Activated effector memory CD4-positive, alpha-beta T cell treated with Interleukin-2 at 50 U/mL for 16 hours (primary cell): ENCODE measurements around the gene CLIP3.
A peak's percentile ranks its signal among the peaks of the same experiment; 100 is the strongest.
"Not testable (repeated sequence)": the region's sequence is repeated elsewhere in the genome, so short reads cannot be mapped to it uniquely, and the experiment has no call there.

Source experiments
- DNase-seq: peaks from one replicate; pipeline ENCODE4 v3.0.0-alpha.2; 2020

CLIP3 gene, protein sequence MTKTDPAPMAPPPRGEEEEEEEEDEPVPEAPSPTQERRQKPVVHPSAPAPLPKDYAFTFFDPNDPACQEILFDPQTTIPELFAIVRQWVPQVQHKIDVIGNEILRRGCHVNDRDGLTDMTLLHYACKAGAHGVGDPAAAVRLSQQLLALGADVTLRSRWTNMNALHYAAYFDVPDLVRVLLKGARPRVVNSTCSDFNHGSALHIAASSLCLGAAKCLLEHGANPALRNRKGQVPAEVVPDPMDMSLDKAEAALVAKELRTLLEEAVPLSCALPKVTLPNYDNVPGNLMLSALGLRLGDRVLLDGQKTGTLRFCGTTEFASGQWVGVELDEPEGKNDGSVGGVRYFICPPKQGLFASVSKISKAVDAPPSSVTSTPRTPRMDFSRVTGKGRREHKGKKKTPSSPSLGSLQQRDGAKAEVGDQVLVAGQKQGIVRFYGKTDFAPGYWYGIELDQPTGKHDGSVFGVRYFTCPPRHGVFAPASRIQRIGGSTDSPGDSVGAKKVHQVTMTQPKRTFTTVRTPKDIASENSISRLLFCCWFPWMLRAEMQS

DNA sequence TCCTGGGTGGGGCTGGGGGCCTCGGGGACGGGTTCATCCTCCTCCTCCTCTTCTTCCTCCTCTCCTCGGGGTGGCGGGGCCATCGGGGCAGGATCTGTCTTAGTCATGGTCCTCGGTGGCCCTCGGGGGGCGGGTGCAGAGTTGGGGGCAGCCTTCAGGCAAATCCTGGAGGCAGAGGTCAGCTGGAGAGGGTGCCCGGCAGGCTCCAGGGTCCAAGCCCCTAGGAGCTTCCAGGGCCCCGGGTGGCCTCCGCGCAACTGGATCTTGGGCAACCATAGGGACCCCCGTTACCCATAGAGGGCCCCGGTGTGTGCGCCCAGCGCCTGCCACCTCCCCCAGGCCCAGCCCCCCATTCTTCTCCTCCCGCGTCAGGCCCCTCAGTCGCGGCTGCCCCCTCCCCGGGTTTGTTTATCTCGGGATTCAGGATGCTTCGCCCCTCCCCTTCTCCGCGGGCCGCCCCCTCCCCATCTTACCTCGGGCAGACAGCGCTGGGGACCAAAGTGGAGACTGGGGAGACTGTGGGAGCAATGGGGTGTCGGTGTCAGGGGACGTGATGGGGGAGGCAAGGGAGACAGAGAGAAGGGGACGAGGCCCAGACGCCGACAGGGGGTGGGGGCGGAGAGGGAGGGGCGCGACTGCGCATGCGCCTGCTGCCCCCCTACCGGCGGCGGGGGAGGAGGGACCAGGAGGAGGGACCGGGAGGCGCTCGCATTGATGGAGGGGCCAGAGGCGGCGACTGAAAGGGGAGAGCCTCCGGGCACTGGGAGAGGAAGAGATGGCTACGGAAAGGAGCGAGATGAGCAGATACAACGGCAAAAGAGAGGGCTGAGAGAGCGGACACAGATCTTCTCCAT, at the start of gene CLIP3:
Gene CLIP3, minus strand, starts transcription at position 623 of the 854 bp plus-strand sequence. Its CDS starts 516 bp downstream, at position 107.
- DNase-seq, result no peak

DNA sequence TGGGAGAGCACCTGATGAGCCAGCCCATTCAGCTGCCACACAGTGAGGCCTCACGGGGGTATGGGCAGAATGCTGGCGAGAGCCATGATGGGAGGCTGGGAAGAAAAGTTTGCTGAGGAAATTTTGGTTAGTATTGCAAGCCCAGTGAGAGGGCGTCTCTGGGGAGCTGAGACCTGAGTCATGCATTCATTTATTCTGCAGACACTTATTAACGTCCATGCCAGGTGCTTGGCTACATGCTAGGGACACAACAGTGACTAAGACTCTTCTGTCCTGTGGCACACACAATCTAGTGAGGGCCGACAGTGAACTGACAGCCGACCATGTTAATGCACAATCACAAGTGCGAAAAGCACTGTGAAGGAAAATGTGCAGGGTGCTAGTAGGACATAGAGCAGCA, 49.2 kb upstream of the CLIP3 start:
- no peak for DNase-seq

- DNase-seq, result no peak
These were observed 48.7 kb upstream of the CLIP3 start for GRCh38 chr19:36081385-36081784.

GRCh38 chr19:36079389-36079945, 46.8 kb upstream of the CLIP3 start:
- no peak for DNase-seq

DNA sequence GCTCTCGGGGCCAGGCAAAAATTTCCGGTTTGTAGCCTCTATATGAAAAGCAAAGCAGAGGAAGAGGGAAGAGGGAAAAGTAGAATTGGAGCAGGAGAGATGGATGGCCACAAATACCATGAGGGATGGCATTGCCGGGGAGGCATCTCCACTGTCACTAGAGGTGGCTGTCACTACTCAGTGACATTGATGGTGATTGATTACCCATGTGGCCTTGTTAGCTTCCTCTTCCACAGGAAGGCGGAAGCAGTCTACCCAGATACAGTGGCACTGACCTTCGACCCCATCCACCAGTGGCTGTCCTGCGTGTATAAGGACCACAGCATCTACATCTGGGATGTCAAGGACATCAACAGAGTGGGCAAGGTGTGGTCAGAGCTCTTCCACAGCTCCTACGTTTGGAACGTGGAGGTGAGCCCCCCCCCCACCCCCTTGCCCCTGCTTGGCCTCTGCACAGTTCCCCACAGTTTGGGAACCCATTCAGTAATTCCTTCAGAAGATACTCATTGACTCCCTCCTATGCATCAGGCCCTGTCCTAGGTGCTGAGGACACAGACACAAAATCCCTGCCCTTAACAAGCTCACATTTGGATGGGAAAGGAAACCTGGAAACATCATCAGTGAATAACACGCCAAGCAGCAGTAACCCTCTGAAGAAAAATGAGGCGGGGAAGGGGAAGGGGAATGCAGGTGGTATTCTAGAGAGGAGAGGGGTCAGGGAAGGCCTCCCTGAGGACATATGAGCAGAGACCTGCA, 40.6 kb upstream of the CLIP3 start:
- DNase-seq, result no peak

DNA sequence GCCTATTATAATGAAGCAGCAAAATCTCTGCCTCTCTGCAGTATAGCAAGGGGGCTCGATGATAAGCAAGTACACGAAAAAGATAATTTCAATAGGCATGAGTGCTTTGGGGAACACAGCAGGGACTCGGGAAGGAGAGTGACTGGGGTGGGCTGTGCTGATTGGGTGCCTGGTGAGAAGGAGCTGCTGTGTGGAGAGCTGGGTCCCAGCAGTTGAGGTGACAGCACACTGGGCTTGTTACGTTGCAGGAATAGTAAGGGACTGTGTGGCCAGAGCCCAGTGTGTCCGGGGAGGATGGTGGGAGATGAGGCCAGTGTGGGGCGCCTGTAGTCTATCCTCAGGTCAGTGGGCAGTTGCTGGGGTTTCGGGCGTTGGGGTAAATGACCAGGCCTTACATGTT, 39.4 kb upstream of the CLIP3 start:
- no peak for DNase-seq

- DNase-seq, result not testable (repeated sequence)
These were observed 36.3 kb upstream of the CLIP3 start for GRCh38 chr19:36068810-36069499.

DNA sequence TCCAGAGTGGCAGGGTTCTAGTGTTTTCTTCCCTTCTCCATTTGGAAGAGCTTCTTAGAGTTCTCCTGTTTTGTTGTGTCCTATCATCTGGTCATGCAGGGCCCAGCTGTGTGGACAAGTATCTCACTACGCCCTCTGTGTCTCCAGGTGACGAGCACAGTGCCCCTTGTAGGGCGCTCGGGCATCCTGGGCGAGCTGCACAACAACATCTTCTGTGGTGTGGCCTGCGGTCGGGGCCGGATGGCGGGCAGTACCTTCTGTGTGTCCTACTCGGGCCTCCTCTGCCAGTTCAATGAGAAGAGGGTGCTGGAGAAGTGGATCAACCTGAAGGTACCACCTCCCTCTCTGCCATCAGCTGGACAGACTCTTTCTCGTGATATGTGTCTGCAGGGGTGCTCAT, 35.0 kb upstream of the CLIP3 start:
- DNase-seq, result no peak

- no peak for DNase-seq
These were observed 32.2 kb upstream of the CLIP3 start for GRCh38 chr19:36064826-36065225.

- DNase-seq, result no peak
These were observed 28.7 kb upstream of the CLIP3 start for GRCh38 chr19:36061367-36061766.

DNA sequence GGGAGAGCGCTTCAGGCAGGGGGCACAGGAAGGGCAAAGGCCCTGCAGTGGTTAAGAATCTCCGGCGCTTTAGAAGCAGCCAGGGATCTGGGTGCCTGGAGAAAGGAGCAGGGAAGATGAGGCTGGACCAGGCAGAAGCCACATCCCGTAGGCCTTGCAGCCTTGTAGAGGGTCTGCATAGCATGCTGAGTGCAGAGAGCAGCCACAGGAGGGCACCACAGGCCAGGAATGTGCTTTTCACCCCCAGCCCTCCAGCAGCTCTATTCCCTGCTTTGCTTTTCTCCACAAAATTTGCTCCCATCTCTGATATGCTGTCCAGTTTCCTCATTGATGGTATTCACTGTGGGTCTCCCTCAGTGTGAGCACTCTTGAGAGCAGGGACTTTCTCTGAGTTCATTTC, 27.8 kb upstream of the CLIP3 start:
- no peak for DNase-seq

DNA sequence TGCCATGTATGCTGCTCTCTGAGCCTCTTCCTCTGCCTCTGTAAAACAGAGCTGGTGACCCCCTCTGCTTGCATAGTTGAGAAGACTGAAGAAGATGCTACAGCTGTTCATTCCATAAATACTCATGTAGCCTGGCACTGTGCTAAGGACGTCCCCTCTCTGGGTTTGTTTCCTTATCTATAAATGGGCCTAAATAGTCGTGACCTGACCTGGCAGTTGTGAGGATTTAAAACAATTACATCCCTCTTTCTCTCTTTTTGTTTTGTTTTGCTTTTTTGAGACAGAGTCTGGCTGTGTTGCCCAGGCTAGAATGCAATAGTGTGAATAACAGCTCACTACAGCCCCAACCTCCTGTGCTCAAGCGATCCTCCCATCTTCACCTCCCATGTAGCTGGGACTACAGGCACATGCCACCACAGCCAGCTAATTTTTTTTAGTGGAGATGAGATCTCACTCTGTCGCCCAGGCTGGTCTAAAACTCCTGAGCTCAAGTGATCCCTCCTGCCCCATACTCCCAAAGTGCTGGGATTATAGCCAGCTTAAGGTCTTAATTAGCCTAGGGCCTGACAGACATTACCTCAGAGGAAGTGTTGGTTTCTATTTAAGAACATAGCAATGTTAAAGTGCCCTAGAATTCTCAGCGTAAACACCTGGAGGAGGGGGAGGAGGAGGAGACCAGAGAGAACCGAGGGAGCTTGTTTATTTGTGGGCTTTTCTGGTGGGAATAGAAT, 26.7 kb upstream of the CLIP3 start:
- DNase-seq, result no peak

DNA sequence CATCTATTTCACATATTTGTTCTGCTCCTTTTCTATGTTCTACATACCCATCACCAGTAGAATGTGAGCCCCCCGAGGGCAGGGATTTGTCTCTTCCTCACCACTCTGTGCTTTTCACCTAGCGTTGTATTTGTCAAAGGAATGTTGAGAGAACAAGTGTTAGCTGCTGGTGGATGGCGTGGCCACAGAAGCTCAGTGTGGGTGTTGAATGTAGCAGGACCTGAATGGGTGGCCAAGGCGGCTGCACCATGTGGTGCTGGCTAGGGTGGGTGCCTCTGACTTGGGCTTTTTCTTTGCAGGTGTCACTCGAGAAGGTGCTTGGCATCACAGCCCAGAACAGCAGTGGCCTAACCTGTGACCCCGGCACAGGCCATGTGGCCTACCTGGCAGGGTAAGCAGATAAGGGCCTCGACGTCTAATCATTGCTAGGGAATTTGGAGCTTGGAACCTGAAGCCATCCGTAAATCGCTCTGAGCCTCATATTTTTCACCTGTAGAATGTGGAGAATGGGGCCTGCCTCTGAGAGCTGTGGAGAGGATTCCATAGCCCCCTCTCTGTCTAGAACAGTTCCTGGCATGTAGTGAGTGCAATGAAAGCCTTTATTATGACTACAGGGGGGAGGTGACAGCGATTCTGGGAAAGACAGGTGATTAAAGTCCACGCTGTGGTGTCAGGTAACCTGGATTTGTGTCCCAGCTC, 26.0 kb upstream of the CLIP3 start:
- no peak for DNase-seq

DNA sequence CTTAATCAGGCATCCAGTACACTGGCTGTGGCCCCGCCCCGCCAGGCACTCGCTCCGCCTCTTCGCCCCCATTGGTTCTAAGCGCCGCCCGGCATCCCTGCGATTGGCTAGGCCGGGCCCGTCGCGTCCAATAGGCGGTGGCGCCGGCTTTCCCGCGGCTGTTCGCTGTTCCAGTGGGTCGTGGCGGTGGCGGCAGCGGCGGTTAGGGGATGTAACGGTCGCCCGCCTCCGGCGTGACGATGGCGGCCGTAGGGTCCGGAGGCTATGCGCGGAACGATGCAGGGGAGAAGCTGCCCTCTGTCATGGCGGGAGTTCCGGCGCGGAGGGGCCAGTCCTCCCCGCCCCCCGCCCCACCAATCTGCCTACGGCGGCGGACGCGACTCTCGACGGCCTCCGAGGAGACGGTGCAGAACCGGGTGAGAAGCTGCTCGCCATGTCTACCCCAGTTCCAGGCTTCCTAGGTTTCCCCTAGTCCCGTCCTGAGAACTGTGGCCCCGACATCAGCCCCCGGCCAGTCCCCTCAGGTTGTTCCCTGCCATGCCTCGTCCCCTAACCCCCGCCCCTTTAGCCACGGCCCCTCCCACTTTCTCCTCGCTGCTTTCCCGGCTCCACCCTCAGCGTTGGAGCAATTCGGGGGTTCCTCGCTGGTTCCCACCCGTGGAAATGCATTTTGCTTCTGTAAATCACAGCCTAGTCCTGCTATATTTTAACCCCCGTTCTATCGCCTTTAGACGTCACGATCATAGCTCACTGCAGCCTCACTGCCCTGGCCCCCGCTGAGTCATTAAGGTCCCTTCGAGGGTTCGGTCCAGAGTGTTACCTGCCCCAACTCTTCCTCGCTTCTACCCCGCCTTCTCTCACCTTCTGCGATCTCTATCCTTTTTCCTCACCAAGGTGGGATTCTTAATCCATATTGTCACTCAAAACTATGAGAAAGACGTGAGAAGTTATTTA, 22.3 kb upstream of the CLIP3 start, which contains the start of gene WDR62:
Gene WDR62, plus strand, starts transcription at position 165 of the 954 bp plus-strand sequence. Its CDS starts 75 bp downstream, at position 240.
- peak; percentile 90 for DNase-seq

DNA sequence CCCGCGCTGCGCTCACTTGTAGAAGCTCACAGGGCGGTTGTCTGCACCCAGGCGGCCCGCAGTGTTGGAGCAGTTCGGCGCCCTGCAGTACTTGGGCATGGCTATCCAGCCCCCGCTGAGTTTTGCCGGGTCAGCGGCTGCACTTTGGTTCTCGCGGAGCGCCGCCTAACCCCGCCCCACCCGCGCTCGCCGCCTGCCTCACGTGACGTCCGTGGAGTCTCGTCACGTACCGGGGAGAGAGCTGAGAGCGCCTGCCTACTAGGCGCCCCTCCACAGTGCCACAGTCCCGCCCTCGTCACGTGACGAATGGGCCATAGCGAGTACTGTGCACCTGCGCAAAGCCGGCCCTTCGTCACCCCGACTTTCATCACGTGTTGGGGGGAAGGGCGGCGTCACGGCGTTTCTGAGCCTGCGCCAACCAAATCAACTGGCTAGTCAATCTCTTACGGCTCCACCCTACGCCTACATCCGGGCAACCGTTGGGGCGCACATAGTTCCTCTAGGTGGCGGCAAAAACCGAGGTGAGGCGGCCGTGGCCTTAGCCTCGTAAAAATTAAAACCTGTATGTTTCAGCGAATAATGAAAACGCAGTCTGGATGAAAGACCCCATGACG, 21.6 kb upstream of the CLIP3 start, which contains the start of gene THAP8:
Gene THAP8, minus strand, starts transcription at position 167 of the 614 bp plus-strand sequence. Its CDS starts 68 bp downstream, at position 99.
- DNase-seq, result peak; percentile 100

DNA sequence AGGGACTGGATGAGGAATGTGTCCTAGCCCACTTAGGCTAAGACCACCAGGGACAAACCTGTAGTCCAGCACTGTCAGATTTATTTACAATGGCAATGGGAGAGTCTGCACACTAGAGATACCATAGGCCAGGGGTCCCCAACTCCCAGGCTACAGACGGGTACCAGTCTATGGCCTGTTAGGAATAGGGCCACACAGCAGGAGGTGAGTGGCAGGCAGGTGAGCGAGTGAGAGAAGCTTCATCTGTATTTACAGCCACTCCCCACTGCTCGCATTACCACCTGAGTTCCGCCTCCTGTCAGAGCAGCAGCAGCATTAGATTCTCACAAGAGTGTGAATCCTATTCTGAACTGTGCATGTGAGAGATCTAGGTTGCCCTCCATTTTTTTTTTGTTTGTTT, 19.0 kb upstream of the CLIP3 start:
- DNase-seq, result no peak

- no peak for DNase-seq
These were observed 18.6 kb upstream of the CLIP3 start for GRCh38 chr19:36051236-36051635.

DNA sequence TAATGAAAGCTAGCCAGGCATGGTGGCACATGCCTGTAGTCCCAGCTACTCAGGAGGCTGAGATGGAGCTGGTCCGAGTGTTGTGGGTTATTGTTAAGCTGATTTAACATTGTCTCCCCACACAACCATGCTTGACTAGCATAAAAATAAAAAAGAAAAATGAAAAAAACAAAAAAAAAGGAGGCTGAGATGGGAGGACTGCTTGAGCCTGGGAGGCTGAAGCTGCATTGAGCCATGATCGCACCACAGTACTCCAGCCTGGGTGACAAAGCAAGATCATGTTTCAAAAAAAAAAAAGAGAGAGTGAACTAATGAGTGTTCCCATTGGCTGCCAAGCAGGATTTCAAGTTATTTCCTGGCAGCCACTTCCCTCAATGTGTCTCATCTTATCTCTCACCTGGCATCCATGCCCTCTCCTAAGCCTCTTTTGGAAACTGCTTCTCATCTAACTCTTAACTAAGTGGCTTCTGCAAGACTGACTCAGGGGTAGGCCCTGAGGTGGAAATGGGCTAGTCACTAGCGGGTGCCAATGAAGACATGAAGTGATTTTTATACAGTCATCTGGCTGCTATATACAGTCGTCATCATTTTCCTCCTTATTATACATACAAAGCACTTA, 16.5 kb upstream of the CLIP3 start:
- DNase-seq, result no peak
